Thymus (tissue), 11 donors: ENCODE measurements around the gene ACLY. TPM values are rescaled to one million over a fixed set of nuclear protein-coding genes. Genes with fewer than 3 reads are reported as not detected.
"Not testable (repeated sequence)": the region's sequence is repeated elsewhere in the genome, so short reads cannot be mapped to it uniquely, and the experiment has no call there.

Experiments
- DNase-seq, 9 donors: peaks; one replicate each; pipeline ENCODE4 v3.0.0-alpha.2; 2013; ENCODE audit warnings: low spot score in 9 of 9, low read depth in 6 of 9, missing footprints in 1 of 9
- H3K27ac ChIP-seq, 2 donors: one replicate each; pipeline ENCODE4 v1.5.1; 2013; ENCODE audit warnings: control low read depth in 1 of 2, low read depth in 1 of 2, low read length in 1 of 2, mild to moderate bottlenecking in 1 of 2, moderate library complexity in 1 of 2
- H3K27me3 ChIP-seq, 2 donors: one replicate each; pipeline ENCODE4 v1.5.1; 2013; ENCODE audit warnings: low read length in 1 of 2; ENCODE audit not compliant: control insufficient read depth in 2 of 2, insufficient read depth in 1 of 2
- H3K36me3 ChIP-seq, 2 donors: one replicate each; pipeline ENCODE4 v1.5.1; 2013; ENCODE audit warnings: low read length in 1 of 2, mild to moderate bottlenecking in 1 of 2, moderate library complexity in 1 of 2; ENCODE audit not compliant: control insufficient read depth in 2 of 2, insufficient read depth in 2 of 2
- H3K4me1 ChIP-seq, 2 donors: one replicate each; pipeline ENCODE4 v1.5.1; 2013; ENCODE audit warnings: low read length in 2 of 2; ENCODE audit not compliant: control insufficient read depth in 2 of 2, insufficient read depth in 2 of 2
- H3K4me3 ChIP-seq, 2 donors: one replicate each; pipeline ENCODE4 v1.5.1; 2013; ENCODE audit warnings: low read length in 2 of 2, control low read depth in 1 of 2, mild to moderate bottlenecking in 1 of 2
- H3K9me3 ChIP-seq, 2 donors: one replicate each; pipeline ENCODE4 v1.5.1; 2013; ENCODE audit warnings: low read length in 1 of 2, mild to moderate bottlenecking in 1 of 2; ENCODE audit not compliant: control insufficient read depth in 2 of 2, insufficient read depth in 1 of 2
- WGBS: extraction: QIAGEN DNeasy Blood & Tissue Kit; methylation state at CpG from one replicate; pipeline ENCODE4 v1.1.7; 2013; 5-methylcytosine and 5-hydroxymethylcytosine counted together
- polyA plus RNA-seq: library from polyadenylated mRNA; stranded (reverse); fragments of 200-250 nt; gene quantifications from one replicate; pipeline ENCODE4 v1.2.3, GENCODE V29; 2013
- total RNA-seq: library from RNA; stranded (reverse); fragments of 120-200 nt; gene quantifications from one replicate; pipeline ENCODE4 v1.2.4, GENCODE V29; 2013
- donor health status: healthy.

ACLY gene
- total and polyA plus RNA-seq, 2 donors: 26.6 to 42.7 TPM

DNA sequence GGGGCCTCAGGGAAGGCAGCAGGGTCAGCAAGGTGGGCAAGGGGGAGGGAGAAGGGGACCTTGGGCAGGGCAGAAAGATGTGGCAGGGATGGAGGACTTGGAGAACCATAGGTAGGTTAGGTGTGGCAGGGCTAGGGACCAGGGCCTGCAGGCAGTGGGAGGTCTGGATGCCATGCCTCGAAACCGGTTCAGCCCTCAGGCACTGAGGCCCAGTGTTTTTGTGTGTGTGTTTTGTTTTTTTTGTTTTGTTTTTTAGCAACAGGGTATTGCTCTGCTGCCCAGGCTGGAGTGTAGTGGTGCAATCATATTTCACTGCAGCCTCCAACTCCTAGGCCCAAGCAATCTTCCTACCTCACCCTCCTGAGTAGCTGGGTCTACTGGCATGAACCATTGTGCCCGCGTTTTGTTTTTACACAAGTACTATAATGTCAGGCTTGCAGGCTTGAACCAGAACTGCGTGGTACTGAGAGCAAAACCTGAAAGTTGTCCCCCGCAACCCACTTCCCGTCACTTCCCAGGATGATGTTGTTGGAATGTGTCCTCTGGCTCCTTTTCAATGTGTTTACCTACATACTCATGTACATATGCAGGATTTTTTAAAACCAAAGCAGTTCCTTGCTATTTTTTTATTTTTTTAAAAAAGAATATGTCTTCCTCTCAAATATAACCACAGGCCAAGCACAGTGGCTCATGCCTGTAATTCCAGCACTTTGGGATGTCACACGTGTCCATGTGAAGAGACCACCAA is 24.0 kb upstream of the ACLY start:
- Histone ChIP-seq H3K27me3 (no peaks in the 10 kb centered on the region), H3K4me1 (no peaks in the 10 kb centered on the region), H3K9me3 (no peaks in the 10 kb centered on the region), H3K27ac (no peak overlapping the region), H3K4me3 (no peak overlapping the region), H3K36me3 (no peaks in the 10 kb centered on the region)
- WGBS: 96% methylated on average over 8 of the region's 8 CpGs
- no peak for DNase-seq

DNA sequence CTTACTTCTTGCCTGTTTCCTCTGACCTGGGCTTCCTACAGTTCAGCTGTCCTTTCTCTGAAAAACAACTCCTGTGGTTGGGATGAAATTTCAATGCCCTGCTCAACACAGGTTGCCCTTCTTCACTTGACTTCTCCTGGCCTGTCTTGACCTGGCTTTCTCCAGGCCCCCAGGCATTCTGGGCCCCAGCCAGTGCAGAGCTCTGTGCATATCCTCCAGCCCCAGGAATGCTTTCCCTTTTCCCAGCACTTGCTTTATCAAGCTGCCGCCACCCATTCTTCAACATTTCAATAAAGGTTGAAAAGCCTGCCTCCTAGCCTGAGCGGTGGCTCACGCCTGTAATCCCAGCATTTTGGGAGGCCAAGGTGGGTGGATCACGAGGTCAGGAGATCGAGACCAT is 22.4 kb upstream of the ACLY start:
- 96% methylated on average over 5 of the region's 5 CpGs for WGBS
- no peaks in the 10 kb centered on the region for H3K36me3 ChIP-seq

DNA sequence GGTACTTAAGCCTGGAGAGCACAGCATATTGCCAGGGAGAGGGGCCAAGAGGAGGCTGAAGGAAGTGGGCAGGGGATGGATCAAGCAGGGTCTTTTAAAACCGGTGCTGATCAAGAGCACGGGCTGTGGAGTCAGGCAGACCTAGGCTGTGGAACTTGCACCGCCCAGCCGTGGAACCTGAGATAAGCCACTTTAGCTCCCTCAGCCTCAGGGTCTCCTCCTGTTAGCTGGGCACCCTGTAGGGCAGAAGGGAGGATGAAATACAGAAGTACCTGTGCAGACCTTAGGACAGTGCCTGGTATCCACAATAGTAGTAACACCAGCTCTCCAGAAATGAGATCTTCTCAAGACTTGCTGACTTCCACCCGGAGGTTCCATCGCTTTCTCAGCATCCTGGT is 20.9 kb upstream of the ACLY start:
- no peaks in the 10 kb centered on the region for H3K4me1 ChIP-seq
- 96% methylated on average over 6 of the region's 6 CpGs for WGBS
- H3K9me3 ChIP-seq: no peaks in the 10 kb centered on the region
- H3K4me3 ChIP-seq: no peak overlapping the region
- H3K36me3 ChIP-seq: no peaks in the 10 kb centered on the region
- H3K27me3 ChIP-seq: no peaks in the 10 kb centered on the region
- no peak for DNase-seq
- H3K27ac ChIP-seq: no peak overlapping the region

More for the DNA sequence above, 22.4 kb upstream of the ACLY start:
- Histone ChIP-seq H3K4me1 (no peaks in the 10 kb centered on the region), H3K9me3 (no peaks in the 10 kb centered on the region), H3K27ac (no peak overlapping the region), H3K4me3 (no peak overlapping the region), H3K27me3 (no peaks in the 10 kb centered on the region)
- no peak for DNase-seq

DNA sequence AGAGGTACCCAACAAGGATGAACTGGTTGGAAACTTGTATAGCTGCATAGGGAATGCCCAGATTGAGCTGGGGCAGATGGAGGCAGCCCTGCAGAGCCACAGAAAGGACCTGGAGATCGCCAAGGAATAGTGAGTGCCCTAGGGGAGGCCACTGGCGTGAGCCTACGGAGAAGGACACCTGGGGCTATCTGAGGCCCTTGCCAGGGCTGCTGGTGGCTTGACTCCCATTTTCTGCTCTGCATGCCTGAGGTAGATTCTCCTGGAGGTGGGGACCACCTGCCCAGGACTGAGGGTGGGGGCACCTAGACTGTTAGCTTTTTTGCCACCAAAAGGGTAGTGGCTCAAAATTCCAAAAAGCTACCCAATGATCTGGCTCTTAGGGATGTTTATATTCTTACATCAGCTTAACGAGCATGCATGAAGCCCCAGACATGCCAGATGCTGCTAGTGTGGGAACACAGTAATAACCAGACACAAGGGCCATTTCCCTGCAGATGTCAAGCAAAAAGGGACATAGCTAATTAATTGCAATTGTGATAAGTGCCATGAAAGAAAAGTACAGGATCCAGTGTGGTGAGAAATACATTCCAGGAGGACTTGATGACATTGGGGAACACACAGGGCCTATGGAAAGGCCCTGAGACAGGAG is 20.4 kb upstream of the ACLY start:
- Histone ChIP-seq H3K27ac (no peak overlapping the region), H3K27me3 (no peaks in the 10 kb centered on the region), H3K9me3 (no peaks in the 10 kb centered on the region), H3K4me3 (no peak overlapping the region), H3K4me1 (no peaks in the 10 kb centered on the region), H3K36me3 (no peaks in the 10 kb centered on the region)
- 96% methylated on average over 4 of the region's 4 CpGs for WGBS
- DNase-seq: no peak

DNA sequence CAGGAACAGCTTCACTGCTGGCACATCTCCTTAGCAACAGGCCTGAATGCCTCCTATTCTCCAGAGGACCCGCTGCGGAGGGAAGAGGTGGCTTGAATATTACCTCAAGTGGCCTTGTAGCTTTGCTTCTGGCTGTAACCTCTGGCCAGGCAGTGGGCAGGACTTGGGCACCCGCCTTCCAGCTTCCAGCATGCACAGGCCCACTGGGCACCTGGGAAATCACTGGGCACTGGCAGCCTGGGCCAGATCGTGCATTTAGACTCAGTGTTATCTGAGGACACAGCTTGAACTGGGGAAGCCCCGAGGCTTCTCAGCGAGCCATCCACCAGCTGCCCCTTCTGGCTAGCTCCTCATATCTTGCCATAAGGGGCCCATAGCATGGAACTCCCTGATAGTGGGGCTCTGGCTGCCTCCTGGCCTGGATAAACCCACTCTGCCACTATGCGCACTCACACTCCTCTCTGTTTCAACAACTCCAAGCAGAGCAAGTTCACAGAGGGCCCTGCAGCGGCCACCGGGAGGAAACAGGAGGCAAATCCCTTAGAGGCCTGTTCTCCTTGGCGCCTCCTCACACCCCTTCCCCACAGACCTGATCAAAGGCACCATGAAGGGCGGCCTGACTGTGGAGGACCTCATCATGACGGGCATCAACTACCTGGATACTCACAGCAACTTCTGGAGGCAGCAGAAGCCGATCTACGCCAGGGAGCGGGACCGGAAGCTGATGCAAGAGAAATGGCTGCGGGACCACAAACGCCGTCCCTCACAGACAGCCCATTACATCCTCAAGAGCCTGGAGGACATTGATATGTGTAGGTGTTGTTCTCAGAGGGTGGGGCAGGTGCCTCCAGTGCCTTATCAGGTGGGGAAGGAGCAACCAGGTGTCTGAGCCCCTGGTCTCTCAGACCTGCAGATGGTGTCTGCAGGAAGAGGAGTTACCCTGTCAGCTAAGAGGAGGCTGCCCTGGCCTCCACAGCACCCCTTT is 19.5 kb upstream of the ACLY start:
- Histone ChIP-seq H3K4me3 (no peak overlapping the region), H3K4me1 (no peaks in the 10 kb centered on the region), H3K27ac (no peak overlapping the region), H3K27me3 (no peaks in the 10 kb centered on the region), H3K9me3 (no peaks in the 10 kb centered on the region), H3K36me3 (no peaks in the 10 kb centered on the region)
- DNase-seq: no peak
- WGBS: 96% methylated on average over 19 of the region's 19 CpGs

DNA sequence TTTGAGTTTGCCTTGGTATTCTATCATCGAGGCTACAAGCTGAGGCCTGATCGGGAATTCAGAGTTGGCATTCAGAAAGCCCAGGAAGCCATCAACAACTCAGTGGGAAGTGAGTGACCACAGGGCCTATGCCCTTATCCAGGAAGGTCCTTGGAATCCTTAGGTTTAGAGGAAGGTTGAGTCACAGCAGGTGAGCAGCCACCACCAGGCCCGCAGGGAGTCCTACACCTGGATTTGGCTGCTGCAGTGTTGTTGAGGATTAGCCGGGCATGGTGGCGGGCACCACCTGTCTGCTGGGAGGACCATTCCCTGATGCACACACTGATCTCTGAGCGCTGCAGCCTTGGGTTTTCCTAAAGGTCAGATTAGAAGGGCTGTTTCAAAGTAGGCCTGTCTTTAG is 16.9 kb upstream of the ACLY start:
- Histone ChIP-seq H3K27me3 (no peaks in the 10 kb centered on the region), H3K4me1 (peaks cover 4 to 13% of the 10 kb centered on the region in 2 donors), H3K9me3 (no peaks in the 10 kb centered on the region), H3K27ac (no peak overlapping the region), H3K4me3 (no peak overlapping the region), H3K36me3 (no peaks in the 10 kb centered on the region)
- DNase-seq: no peak
- 99% methylated on average over 6 of the region's 6 CpGs for WGBS

DNA sequence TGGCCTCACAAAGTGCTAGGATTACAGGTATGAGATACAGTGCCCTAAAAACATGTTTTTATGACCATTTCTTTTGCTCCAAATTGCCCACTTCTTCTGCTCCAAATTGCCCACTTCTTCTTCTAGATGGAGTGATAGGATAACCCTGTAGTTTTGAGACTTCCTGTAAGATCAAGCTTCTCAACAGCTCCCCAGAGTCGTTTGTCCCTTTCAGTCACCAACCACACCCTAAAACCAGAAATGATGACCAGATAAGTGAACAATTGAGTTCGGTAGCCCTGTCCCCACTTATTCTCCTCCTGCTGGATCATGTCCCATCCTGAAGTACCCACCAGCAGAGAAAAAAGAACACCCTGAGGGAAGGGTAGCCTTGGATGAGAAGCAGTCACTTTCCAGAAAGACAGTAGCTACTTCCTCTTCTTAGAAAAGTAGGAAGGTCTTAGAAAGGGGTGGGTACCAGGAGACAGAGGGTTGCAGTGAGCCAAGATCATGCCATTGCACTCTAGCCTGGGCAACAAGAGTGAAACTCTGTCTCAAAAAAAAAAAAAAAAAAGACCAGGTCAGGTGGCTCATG is 14.2 kb upstream of the ACLY start:
- peaks cover 4 to 23% of the 10 kb centered on the region in 2 donors for H3K4me1 ChIP-seq
- H3K27me3 ChIP-seq: no peaks in the 10 kb centered on the region
- no peak overlapping the region for H3K4me3 ChIP-seq
- H3K36me3 ChIP-seq: no peaks in the 10 kb centered on the region
- H3K27ac ChIP-seq: no peak overlapping the region
- H3K9me3 ChIP-seq: no peaks in the 10 kb centered on the region
- DNase-seq: no peak
- 25% methylated on average over 2 of the region's 2 CpGs for WGBS

DNA sequence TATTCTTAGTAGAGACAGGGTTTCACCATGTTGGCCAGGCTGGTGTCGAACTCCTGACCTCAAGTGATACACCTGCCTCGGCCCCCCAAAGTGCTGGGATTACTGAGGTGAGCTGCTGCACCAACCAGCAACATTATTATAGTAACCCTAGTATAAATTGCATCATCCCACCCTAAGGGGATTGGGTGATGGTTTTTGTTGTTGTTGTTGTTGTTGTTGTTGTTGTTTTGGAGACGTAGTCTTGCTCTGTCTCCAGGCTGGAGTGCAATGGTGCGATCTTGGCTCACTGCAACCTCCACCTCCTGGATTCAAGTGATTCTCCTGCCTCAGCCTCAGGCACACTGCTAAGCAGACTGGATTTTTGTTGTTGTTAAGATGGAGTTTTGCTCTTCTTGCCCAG is 13.0 kb upstream of the ACLY start:
- H3K4me1 ChIP-seq: peaks cover 4 to 23% of the 10 kb centered on the region in 2 donors
- H3K9me3 ChIP-seq, H3K27ac ChIP-seq, H3K4me3 ChIP-seq, DNase-seq, H3K36me3 ChIP-seq, H3K27me3 ChIP-seq: not testable (repeated sequence)
- WGBS: 98% methylated on average over 4 of the region's 4 CpGs
